ENCODE results near the gene ARHGEF19. TPM values are rescaled to one million over a fixed set of nuclear protein-coding genes. Genes with fewer than 3 reads are reported as not detected.

Gene ARHGEF19
- total RNA-seq, 4 donors from 2014 or later, result 1.1 to 16.0 (median 3.3) TPM

- no peak for TF ChIP-seq CTCF (IDR thresholded peaks at IDR 0.05; ENCODE audit: low read depth)
Observed at GRCh38 chr1:16186655-16187235, 25.7 kb downstream of the ARHGEF19 start.

- no peak for TF ChIP-seq CTCF (IDR thresholded peaks at IDR 0.05; ENCODE audit: low read depth)
Observed at GRCh38 chr1:16184557-16185303, 27.7 kb downstream of the ARHGEF19 start.

- no peak for TF ChIP-seq CTCF (IDR thresholded peaks at IDR 0.05; ENCODE audit: low read depth)
Observed at GRCh38 chr1:16183765-16184556, 28.5 kb downstream of the ARHGEF19 start.

- no peak for TF ChIP-seq CTCF (IDR thresholded peaks at IDR 0.05; ENCODE audit: low read depth)
Observed at GRCh38 chr1:16183179-16183578, 29.3 kb downstream of the ARHGEF19 start.

- no peak for TF ChIP-seq CTCF (IDR thresholded peaks at IDR 0.05; ENCODE audit: low read depth)
Observed at GRCh38 chr1:16181887-16182719, 30.3 kb downstream of the ARHGEF19 start.

GRCh38 chr1:16180291-16180824 is 32.1 kb downstream of the ARHGEF19 start:
- no peak for TF ChIP-seq CTCF (IDR thresholded peaks at IDR 0.05; ENCODE audit: low read depth)
